Fibroblast of lung (primary cell): ENCODE measurements around the gene CDCA7L.

ENCODE experiments used
- EZH2 ChIP-seq: IDR thresholded peaks from 2 replicates; pipeline ENCODE4 v1.5.1; 2012; ENCODE audit warnings: low read length, control low read depth, mild to moderate bottlenecking; ENCODE audit errors: missing control alignments
- TF ChIP-seq, protein P1 (sequence below), 2 donors: IDR thresholded peaks in 1 of 2; conservative IDR thresholded peaks in 1 of 2; 1 replicate in 1 of 2; 2 replicates in 1 of 2; pipeline ENCODE4 v1.5.1; 2011 to 2012; ENCODE audit warnings: low read length in 2 of 2, control low read depth in 1 of 2, inconsistent platforms in 1 of 2, low read depth in 1 of 2, mild to moderate bottlenecking in 1 of 2

DNA sequence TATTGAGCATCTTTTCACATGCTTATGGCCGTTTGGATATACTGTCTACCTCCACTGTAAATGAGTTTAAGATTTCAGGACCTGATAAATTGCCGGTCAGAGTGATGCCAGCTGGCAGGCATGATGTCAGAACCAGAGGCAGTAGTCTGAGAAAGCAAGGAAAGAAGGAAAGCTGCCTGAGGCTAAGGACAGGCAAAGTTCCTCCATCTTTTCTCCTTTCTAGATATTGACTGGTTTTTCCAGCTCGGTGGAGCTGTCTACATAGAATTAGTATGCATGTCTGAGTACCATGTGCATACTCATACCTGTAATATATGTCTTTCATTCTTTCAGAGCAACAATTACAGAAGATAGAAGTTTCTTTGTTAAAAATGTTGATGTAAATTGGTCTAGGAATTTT, 52.3 kb downstream of the CDCA7L start:
- TF ChIP-seq EZH2, result no peak
- TF ChIP-seq, protein P1, sequence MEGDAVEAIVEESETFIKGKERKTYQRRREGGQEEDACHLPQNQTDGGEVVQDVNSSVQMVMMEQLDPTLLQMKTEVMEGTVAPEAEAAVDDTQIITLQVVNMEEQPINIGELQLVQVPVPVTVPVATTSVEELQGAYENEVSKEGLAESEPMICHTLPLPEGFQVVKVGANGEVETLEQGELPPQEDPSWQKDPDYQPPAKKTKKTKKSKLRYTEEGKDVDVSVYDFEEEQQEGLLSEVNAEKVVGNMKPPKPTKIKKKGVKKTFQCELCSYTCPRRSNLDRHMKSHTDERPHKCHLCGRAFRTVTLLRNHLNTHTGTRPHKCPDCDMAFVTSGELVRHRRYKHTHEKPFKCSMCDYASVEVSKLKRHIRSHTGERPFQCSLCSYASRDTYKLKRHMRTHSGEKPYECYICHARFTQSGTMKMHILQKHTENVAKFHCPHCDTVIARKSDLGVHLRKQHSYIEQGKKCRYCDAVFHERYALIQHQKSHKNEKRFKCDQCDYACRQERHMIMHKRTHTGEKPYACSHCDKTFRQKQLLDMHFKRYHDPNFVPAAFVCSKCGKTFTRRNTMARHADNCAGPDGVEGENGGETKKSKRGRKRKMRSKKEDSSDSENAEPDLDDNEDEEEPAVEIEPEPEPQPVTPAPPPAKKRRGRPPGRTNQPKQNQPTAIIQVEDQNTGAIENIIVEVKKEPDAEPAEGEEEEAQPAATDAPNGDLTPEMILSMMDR (conservative IDR thresholded peaks at IDR 0.05 in 1 of 2, IDR thresholded peaks at IDR 0.05 in 1 of 2; ENCODE audit: low read depth in 1 of 2, low read length in 2 of 2), result no peak
